Activated CD8-positive, alpha-beta T cell treated with anti-CD3 and anti-CD28 coated beads for 36 hours (primary cell): ENCODE results near the gene AGXT2. TPM values are rescaled to one million over a fixed set of nuclear protein-coding genes. Genes with fewer than 3 reads are reported as not detected.
A peak's percentile ranks its signal among the peaks of the same experiment; 100 is the strongest.

Experiments
- ATAC-seq: fragments of 200-7000 bp; cut with Tn5 transposase; one replicate; pipeline ENCODE4 v1.10.0; 2021; ENCODE audit warnings: mild to moderate bottlenecking, moderate library complexity
- CTCF ChIA-PET: fragments of 350-600 bp; sonication (Branson Sonifier 250); formaldehyde crosslinking; loops from one replicate; lab custom pipeline; 2021; ENCODE audit warnings: antibody characterized with exemption; lab: Charles Lee
- POLR2A ChIA-PET: fragments of 350-600 bp; sonication (Branson Sonifier 250); formaldehyde crosslinking; loops from one replicate; lab custom pipeline; 2021; ENCODE audit warnings: antibody characterized with exemption; lab: Charles Lee
- DNase-seq: peaks from one replicate; pipeline ENCODE4 v3.0.0-alpha.2; 2020
- H3K27ac Mint-ChIP-seq: one replicate; pipeline ENCODE4 v1.8.0; 2021; ENCODE audit warnings: mild to moderate bottlenecking, mixed read lengths
- H3K27me3 Mint-ChIP-seq: one replicate; pipeline ENCODE4 v1.8.0; 2021; ENCODE audit warnings: mixed read lengths
- H3K36me3 Mint-ChIP-seq: one replicate; pipeline ENCODE4 v1.8.0; 2021; ENCODE audit warnings: low read depth, mixed read lengths
- H3K4me1 Mint-ChIP-seq: one replicate; pipeline ENCODE4 v1.8.0; 2021; ENCODE audit warnings: low read depth, mixed read lengths
- H3K4me3 Mint-ChIP-seq: one replicate; pipeline ENCODE4 v1.8.0; 2021; ENCODE audit warnings: mild to moderate bottlenecking, moderate library complexity, mixed read lengths
- H3K9me3 Mint-ChIP-seq: one replicate; pipeline ENCODE4 v1.8.0; 2021; ENCODE audit warnings: mixed read lengths
- intact Hi-C: fragments of 100-400 bp; cut with micrococcal nuclease; formaldehyde crosslinking; loops from one replicate; pipeline ENCODE4 v1.10.0; 2022
- total RNA-seq, 2 experiments: library from RNA; stranded (reverse); gene quantifications; one replicate each; pipeline ENCODE4 v1.2.3, GENCODE V29; 2021
- TF ChIP-seq, protein P1 (sequence below): fragments of 200-600 bp; IDR thresholded peaks from one replicate; pipeline ENCODE4 v1.8.0; 2022; ENCODE audit warnings: antibody characterized with exemption, mild to moderate bottlenecking

AGXT2 gene
- total RNA-seq, 2 experiments from 2014 or later: not detected

GRCh38 chr5:35015063-35015462 lies 32.7 kb downstream of the AGXT2 start:
- no peaks in the 10 kb centered on the region for H3K4me1 Mint-ChIP-seq
- no peak overlapping the region for H3K27ac Mint-ChIP-seq
- DNase-seq: no peak
- H3K4me3 Mint-ChIP-seq: no peak overlapping the region
- H3K9me3 Mint-ChIP-seq: peaks cover 2% of the 10 kb centered on the region
- CTCF ChIA-PET: interaction anchor here (2.6 kb wide), 1 partner anchor 11 kb away, joined by 10 read pairs; no protein-coding TSS in a partner anchor
- H3K27me3 Mint-ChIP-seq: peaks cover 17% of the 10 kb centered on the region
- H3K36me3 Mint-ChIP-seq: no peaks in the 10 kb centered on the region
- intact Hi-C loops: no loop called here
- TF ChIP-seq, protein P1, sequence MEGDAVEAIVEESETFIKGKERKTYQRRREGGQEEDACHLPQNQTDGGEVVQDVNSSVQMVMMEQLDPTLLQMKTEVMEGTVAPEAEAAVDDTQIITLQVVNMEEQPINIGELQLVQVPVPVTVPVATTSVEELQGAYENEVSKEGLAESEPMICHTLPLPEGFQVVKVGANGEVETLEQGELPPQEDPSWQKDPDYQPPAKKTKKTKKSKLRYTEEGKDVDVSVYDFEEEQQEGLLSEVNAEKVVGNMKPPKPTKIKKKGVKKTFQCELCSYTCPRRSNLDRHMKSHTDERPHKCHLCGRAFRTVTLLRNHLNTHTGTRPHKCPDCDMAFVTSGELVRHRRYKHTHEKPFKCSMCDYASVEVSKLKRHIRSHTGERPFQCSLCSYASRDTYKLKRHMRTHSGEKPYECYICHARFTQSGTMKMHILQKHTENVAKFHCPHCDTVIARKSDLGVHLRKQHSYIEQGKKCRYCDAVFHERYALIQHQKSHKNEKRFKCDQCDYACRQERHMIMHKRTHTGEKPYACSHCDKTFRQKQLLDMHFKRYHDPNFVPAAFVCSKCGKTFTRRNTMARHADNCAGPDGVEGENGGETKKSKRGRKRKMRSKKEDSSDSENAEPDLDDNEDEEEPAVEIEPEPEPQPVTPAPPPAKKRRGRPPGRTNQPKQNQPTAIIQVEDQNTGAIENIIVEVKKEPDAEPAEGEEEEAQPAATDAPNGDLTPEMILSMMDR: no peak
- ATAC-seq: no peak
- POLR2A ChIA-PET: no interaction called here

DNA sequence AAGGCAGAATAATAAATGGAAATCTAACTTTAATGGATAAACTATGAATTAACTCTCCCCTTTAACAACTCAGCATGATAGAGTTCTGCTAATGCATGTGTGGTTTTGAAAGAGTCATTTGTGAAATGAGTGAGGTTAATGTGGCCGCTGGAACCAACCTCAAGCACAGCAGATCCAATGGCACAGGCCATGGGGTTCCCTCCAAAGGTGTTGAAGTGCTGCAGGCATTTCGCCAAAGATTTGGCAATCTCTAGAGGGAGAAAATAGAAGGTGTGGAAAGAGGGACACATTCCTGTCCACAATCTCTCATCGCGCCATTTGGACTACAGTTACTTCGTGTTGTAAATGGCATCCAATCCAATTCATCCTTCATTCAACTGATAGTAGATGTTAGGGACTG lies 35.0 kb downstream of the AGXT2 start:
- Mint-ChIP-seq H3K9me3 (no peaks in the 10 kb centered on the region), H3K27ac (no peak overlapping the region), H3K4me3 (no peak overlapping the region), H3K36me3 (no peaks in the 10 kb centered on the region), H3K27me3 (peaks cover 24% of the 10 kb centered on the region), H3K4me1 (no peaks in the 10 kb centered on the region)
- ATAC-seq (no peak), DNase-seq (peak; percentile 7)
- ChIA-PET POLR2A (no interaction called here), CTCF (interaction anchor here (1.3 kb wide), 1 partner anchor 9 kb away, joined by 8 read pairs; no protein-coding TSS in a partner anchor)
- TF ChIP-seq, protein P1: no peak
- intact Hi-C loops: no loop called here

- Mint-ChIP-seq H3K4me3 (no peak overlapping the region), H3K36me3 (no peaks in the 10 kb centered on the region), H3K9me3 (peaks cover under 1% of the 10 kb centered on the region), H3K4me1 (no peaks in the 10 kb centered on the region), H3K27me3 (peaks cover 27% of the 10 kb centered on the region), H3K27ac (no peak overlapping the region)
- ATAC-seq (no peak), DNase-seq (no peak)
- POLR2A ChIA-PET: no interaction called here
- CTCF ChIA-PET: interaction anchor here (1.3 kb wide), 1 partner anchor 9 kb away, joined by 8 read pairs; no protein-coding TSS in a partner anchor
- TF ChIP-seq, protein P1: no peak
- intact Hi-C loops: no loop called here
Observed at GRCh38 chr5:35012365-35012764, 35.4 kb downstream of the AGXT2 start.

- H3K27ac Mint-ChIP-seq: no peak overlapping the region
- CTCF ChIA-PET: no interaction called here
- ATAC-seq (no peak), DNase-seq (no peak)
- H3K4me3 Mint-ChIP-seq: no peak overlapping the region
- no peaks in the 10 kb centered on the region for H3K36me3 Mint-ChIP-seq
- peaks cover 2% of the 10 kb centered on the region for H3K9me3 Mint-ChIP-seq
- TF ChIP-seq, protein P1: no peak
- intact Hi-C loops: no loop called here
- H3K27me3 Mint-ChIP-seq: peaks cover 18% of the 10 kb centered on the region
- POLR2A ChIA-PET: no interaction called here
- H3K4me1 Mint-ChIP-seq: no peaks in the 10 kb centered on the region
Observed at GRCh38 chr5:35010676-35011075, 37.1 kb downstream of the AGXT2 start.

DNA sequence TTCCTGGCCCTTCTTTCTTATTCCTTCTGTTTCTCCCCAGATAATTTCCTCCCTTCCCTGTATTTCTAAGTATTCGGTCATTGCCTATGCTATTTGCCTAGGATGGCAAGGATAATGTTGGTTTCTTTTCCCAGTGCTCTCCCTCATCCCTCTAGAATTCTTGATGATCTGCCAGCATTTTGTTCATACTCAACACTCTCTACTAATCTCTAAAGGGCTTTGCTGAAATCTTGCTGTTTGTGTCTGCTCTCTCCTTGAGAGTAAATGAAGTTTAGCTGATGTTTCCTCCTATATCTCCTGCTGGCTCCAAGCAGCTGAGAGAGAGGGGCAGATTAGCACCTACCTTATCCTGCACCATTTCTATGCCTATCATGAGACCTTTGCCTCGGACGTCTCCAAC lies 38.1 kb downstream of the AGXT2 start:
- Mint-ChIP-seq H3K36me3 (no peaks in the 10 kb centered on the region), H3K4me1 (no peaks in the 10 kb centered on the region), H3K27ac (no peak overlapping the region), H3K27me3 (peaks cover 20% of the 10 kb centered on the region), H3K4me3 (no peak overlapping the region), H3K9me3 (peaks cover 2% of the 10 kb centered on the region)
- TF ChIP-seq, protein P1: no peak
- ChIA-PET POLR2A (no interaction called here), CTCF (no interaction called here)
- ATAC-seq: no peak
- intact Hi-C loops: loop anchor here (10.0 kb wide), 1 partner anchor 515 kb away; no protein-coding TSS in a partner anchor
- DNase-seq: no peak
